HG02610 (cell line): ENCODE measurements around the gene ISL2.

Experiments
- ATAC-seq: cut with Tn5 transposase; IDR thresholded peaks from one replicate; pipeline ENCODE4 v1.9.1; 2021; ENCODE audit warnings: mild to moderate bottlenecking, moderate library complexity; ENCODE audit not compliant: unreplicated experiment

The ISL2 gene

GRCh38 chr15:76327191-76328105 lies 9.1 kb upstream of the ISL2 start:
- ATAC-seq, result no peak

DNA sequence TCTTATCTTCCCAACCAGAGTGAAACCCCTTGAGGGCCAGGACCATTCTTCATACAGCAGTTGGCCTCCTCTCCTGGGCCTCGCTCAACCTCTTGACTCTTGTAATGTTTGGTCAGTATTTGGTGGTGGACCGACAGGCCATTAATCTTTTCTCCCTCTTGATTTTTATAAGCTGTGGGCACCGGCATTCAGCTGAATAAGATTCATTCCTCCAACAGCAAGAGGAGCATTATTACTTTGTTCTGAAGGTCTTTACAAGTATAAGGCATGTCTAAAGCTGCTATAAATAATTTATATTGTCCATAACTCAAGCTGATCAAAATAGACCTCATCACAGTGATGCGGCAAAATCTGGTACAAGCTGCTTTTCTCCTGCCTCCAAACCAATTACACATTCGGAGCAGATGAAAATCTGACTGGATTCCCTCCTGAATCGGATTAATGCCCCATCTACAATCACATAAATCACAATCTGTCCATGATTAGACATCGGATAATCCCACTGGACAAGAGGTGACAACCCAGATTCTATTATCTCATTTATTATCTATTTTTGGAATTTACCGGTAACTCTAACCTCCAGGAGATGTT lies 8.4 kb upstream of the ISL2 start:
- ATAC-seq, result no peak

DNA sequence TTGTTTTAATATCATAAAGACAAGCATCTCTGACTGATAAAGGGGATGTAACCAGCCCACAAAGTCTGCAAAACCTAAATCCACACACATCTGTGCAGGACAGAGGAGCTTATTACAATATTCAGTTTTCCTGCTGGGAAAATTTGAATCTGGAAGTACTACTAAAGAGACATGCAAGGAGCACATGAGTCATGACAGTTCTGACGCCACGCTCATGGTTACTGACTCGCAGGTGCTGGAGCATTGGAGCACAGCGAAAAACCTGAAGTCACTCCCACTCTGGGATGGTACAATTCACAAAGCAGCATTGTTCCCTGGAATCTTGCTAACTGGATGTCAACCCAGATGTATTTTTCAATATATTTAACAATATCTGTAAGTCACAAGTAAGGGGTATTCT lies 7.6 kb upstream of the ISL2 start:
- no peak for ATAC-seq

- no peak for ATAC-seq
Observed at GRCh38 chr15:76330080-76330680, 6.4 kb upstream of the ISL2 start.

DNA sequence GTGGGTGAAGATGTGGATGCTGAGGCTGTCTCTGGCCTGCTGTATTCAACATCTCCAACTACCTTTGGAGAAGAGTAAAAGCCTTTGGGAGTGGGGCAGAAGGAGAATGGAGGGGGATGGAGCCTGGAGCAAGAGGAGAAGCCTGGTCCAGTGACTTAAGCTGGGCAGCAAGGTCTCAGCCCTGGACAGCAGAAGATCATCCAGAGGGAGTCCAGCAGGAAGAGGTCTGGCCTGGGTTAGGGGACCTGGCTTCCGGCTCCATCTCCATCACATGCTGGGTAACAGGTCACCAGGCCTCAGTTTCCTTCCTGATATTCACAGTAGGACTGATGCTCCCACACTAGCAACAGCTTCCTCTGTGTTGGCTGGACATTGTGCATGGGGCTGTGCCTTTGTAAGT lies 3.8 kb upstream of the ISL2 start:
- no peak for ATAC-seq

DNA sequence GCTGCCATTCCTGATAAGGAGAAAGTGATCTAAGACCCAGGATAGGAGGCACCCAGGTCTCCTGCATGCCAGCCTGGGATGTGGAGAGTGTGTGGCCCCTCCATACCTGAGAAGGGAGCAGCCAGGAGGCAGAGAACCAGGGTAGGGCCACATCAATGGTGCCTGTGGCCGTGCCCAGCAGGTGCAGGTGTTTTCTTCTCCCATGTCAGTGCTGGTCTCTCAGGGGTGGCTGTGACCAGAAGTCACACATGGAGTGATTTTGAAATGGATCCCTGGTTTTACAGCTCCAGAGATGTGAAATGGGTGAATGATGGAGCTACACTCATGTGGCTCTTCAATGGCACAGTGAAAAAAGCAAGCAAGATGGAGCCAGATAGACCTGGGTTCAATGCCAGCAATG lies 3.3 kb upstream of the ISL2 start:
- ATAC-seq, result no peak

DNA sequence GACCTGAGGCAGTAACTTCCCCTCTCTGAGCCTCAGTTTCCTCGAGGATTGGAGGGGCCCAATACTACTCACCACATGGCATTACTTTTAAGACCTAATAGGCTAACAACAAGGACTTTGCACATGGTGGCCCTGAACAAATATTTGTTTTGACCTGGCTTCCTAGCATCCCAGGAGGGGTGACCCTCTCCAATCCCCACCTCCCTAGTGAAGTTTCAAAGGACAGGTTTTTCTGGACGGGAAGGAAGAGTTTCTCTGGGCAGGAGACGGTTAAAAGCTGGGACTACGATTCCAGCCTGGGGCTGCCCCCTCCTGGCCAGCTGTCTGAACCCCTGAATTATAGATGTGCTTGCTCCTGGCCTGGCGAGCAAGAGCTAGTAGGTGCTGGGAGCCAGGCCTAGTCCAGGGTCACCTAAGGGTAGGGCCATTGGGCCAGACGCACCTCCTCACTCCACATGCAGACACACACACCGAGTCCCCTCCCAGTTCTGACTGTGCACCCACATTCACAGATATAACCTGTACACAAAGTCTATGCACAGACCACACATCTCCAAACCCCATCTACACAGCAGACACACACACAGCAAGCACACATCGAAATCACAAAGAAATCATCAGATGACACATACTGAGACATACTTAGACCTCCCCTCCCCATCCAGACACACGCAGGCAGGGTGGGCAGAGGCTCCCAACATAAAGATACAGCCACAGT lies 2.7 kb upstream of the ISL2 start:
- ATAC-seq, result no peak

DNA sequence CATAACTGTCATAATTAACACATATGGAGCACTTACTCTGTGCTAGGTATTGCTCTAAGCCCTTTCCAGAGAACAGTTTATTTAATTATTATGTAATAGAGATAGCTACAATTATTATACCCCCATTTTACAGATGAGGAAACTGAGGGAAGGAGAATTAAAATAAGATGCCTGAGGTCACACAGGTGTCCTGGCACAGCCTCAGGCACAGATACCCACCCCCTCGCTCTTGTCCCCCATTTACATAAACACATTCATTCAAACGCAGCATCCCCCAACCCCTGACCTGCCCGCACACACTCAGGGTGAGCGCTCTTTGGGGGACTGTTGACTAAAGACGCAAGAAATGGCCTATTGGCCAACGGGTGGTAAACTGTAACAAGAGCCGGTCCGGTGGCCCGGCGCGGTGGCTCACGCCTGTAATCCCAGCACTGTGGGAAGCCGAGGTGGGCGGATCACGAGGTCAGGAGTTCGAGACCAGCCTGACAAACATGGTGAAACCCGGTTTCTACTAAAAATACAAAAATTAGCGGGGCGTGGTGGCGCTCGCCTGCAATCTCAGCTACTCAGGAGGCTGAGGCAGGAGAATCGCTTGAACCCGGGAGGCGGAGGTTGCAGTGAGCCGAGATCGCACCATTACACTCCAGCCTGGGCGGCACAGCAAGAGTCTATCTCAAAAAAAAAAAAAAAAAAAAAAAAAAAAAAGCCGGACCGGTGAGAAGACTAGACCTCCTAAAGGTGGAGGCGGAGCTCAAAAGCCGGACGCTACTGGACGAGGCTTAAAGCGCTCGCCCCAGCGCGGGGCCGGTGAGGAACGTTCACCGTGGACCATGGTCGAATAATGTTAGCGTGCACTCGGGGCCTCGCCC lies 1.9 kb upstream of the ISL2 start:
- ATAC-seq, result no peak

- no peak for ATAC-seq
Observed at GRCh38 chr15:76335307-76336253, 993 bp upstream of the ISL2 start.

GRCh38 chr15:76337059-76337695 lies 604 bp downstream of the ISL2 start:
- ATAC-seq, result no peak

DNA sequence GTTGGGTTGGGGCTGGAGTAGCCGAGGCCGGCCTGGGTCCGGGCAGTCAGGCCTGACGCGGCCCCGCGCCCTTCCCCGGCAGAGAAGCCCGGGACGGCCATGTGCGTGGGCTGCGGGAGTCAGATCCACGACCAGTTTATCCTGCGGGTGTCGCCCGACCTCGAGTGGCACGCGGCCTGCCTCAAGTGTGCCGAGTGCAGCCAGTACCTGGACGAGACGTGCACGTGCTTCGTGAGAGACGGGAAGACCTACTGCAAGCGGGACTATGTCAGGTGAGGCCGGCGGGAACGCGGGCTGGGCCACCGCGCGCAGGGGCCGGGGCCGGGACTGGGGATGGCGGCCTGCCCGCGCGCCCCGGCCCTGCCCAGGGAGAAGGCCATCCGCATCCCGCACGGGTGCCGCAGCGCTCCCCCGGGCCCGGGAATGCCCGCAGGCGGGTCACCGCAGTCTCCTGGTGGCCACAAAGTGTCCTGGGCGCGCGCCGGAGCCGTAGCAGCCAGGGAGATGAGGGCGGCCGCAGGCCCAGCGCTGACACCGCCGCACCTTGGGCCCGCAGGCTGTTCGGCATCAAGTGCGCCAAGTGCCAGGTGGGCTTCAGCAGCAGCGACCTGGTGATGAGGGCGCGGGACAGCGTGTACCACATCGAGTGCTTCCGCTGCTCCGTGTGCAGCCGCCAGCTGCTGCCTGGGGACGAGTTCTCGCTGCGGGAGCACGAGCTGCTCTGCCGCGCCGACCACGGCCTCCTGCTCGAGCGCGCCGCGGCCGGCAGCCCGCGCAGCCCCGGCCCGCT lies 1.3 kb downstream of the ISL2 start:
- no peak for ATAC-seq

- ATAC-seq, result no peak
Observed at GRCh38 chr15:76338486-76339304, 2.1 kb downstream of the ISL2 start.

- ATAC-seq, result no peak
Observed at GRCh38 chr15:76339305-76340197, 3.0 kb downstream of the ISL2 start.

- ATAC-seq, result no peak
Observed at GRCh38 chr15:76340198-76340802, 3.7 kb downstream of the ISL2 start.

DNA sequence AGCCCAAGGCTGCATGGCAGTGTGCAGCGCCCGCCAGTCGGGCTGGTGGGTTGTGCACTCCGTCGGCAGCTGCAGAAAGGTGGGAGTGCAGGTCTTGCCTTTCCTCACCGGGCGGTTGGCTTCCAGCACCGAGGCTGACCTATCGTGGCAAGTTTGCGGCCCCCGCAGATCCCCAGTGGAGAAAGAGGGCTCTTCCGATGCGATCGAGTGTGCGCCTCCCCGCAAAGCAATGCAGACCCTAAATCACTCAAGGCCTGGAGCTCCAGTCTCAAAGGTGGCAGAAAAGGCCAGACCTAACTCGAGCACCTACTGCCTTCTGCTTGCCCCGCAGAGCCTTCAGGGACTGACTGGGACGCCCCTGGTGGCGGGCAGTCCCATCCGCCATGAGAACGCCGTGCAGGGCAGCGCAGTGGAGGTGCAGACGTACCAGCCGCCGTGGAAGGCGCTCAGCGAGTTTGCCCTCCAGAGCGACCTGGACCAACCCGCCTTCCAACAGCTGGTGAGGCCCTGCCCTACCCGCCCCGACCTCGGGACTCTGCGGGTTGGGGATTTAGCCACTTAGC lies 4.3 kb downstream of the ISL2 start:
- ATAC-seq, result no peak
